ENCODE measurements around the gene UNC93B1.

DNA sequence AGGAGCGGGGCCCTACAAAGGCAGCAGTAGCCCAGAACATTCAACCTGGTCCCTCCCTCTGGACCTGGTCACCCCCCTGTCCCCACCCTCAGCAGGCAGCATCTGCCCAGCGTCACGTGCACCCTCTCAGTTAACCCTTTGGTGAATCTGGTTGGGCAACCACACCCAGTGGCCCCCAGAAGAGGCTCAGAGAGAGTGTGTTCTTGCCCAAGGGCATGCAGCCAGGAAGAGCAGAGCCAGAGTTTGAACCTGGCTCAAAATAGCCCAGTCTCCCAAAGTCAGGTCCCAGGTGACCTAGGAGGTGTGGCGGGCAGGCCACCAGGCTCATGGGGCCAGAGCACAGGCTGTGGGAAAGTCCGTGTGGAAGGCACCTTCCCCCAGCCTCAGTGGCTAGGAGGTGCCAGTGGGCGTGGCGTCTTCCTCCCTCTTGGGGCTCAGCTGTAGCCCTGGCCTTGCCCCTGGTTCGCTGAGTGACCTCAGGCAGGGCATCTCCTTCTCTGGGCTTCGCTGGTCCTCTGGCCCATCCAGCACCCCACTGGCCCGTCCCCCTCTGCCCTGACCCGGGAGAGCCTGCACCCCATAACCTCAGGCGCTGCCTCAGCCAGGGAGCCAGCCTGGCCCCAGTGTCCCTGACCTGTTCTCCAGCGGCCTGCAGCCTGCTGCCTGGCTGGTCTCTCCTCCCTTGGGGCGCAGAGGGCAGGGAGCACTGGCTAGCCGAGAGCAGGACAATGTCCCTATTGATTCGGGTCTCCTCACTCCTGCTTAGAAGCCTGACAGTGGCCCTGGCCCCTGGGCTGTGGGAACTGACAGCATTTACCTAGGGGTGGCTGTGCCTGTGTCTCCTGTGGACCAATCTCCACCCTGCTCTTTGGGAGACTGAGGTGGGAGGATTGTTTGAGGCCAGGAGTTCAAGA is 13.3 kb upstream of the UNC93B1 start:
- TF ChIP-seq POLR2A (IDR thresholded peaks at IDR 0.05), result no peak
- TF ChIP-seq, protein P1, sequence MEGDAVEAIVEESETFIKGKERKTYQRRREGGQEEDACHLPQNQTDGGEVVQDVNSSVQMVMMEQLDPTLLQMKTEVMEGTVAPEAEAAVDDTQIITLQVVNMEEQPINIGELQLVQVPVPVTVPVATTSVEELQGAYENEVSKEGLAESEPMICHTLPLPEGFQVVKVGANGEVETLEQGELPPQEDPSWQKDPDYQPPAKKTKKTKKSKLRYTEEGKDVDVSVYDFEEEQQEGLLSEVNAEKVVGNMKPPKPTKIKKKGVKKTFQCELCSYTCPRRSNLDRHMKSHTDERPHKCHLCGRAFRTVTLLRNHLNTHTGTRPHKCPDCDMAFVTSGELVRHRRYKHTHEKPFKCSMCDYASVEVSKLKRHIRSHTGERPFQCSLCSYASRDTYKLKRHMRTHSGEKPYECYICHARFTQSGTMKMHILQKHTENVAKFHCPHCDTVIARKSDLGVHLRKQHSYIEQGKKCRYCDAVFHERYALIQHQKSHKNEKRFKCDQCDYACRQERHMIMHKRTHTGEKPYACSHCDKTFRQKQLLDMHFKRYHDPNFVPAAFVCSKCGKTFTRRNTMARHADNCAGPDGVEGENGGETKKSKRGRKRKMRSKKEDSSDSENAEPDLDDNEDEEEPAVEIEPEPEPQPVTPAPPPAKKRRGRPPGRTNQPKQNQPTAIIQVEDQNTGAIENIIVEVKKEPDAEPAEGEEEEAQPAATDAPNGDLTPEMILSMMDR (IDR thresholded peaks at IDR 0.05), result no peak
